Stimulated activated CD4-positive, alpha-beta T cell treated with anti-CD3 and anti-CD28 coated beads, Interleukin-4, amount 100 ng/mL, for 4 hours (primary cell): Measurements from ENCODE around the gene GALNT9.
A peak's percentile ranks its signal among the peaks of the same experiment; 100 is the strongest.

ENCODE experiments used
- DNase-seq, 2 experiments: peaks; one replicate each; pipeline ENCODE4 v3.0.0-alpha.2; 2020

Gene GALNT9

DNA sequence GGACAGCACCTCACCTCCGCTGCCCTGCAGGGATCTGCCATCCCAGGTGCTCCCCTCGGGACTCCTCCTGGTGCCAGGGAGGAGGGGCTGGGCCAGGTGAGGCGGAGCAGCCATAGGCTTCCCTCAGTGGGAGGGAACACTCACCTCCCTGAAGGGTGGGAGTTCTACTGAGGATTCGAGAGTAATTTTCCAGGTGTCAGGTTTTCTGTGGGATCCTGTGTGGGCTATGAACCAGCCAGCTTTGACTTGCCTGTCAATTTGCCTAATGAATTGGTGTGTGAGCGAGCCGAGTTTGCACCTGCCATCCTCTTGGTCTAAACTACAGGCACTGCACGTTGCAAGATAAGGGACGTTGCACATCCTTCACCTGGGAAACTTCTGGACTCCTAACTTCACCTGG is 134.8 kb downstream of the GALNT9 start:
- no peak for DNase-seq

DNA sequence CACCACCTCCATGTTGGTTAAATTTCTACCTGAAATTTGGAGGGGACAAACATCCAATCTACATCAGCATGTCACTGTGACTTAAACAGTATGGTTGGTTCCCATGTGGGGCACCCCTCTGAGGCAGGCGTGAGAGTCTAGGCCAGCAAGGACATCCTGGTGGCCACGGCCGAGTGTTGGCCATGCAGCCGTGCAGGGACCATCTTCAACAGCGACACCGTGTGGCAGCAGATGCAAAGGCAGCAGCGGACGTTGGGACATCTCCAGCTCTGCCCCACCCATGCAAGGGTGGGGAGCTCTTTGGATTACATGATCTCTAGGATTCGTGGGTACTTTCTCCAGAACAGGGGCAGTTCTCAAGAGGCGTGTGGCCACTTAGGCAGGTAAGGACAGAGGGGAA is 135.3 kb downstream of the GALNT9 start:
- no peak for DNase-seq

DNA sequence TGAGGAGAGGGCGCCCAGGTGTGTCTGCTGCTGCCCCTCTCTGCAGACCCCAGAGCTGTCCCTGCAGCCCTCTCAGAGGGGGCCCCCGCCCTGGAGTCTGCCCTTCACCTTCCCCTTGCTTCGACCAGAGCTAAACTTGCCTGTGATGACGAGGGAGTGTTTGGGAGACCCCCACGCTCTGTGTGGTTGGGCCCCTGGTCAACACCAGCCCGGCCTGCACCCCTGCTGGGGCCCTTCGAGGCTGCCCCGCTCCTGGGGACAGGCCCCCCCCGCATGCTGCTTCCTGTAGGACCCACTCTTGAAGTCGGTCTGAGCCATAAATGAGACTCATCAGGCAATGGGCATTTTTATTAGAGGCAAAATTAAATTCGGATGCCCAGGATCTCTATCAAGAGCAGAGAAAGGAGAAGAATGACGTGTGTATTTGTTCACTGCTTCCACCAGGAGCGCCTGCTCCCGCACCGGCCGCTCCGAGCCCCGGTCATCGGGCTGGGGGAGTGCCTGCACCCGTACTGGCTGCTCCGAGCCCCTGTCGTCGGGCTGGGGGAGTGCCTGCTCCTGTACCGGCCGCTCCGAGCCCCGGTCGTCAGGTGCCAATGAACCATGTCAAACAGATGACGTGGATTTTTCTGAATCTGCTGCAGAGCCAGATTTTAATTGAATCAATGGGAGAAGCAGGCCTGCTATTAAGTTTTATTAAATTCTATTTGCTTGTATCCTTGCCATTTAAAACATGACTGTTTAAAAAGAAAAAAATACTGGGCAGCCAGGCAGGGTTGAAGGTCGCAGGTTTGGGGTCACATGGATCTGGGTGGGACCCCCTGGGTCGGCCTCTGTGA is 137.5 kb downstream of the GALNT9 start:
- DNase-seq: no peak

DNA sequence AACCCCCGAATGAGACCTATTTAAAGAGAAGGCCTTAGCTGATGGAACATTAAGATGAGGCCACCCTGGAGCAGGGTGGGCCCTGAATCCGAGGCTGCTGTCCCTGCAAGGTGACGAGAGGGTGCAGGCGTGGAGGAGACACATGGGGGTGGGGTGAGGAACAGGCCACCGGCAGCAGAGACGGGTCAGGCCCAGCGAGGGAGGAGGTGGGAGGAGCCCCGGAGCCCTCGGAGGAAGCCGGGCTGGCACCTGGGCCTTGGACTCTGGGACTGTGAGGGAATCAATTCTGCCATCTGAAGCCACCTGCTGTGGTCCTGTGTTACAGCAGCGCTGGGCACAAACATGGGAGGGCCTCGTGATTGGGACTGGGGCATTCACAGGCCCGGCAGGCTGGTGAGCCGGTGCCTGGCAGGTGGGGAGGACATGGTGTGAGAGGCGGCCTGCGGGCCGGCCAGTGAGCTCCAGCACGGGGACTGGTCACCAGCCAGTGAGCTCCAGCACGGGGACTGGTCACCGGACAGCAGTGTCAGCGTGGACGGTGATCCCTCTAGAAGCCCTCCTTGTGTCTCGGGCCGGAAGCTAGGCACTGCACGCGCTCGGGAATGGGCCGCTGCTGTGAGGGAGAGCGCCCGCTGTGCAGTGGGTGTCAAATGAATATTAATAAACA is 138.4 kb downstream of the GALNT9 start:
- DNase-seq: no peak

DNA sequence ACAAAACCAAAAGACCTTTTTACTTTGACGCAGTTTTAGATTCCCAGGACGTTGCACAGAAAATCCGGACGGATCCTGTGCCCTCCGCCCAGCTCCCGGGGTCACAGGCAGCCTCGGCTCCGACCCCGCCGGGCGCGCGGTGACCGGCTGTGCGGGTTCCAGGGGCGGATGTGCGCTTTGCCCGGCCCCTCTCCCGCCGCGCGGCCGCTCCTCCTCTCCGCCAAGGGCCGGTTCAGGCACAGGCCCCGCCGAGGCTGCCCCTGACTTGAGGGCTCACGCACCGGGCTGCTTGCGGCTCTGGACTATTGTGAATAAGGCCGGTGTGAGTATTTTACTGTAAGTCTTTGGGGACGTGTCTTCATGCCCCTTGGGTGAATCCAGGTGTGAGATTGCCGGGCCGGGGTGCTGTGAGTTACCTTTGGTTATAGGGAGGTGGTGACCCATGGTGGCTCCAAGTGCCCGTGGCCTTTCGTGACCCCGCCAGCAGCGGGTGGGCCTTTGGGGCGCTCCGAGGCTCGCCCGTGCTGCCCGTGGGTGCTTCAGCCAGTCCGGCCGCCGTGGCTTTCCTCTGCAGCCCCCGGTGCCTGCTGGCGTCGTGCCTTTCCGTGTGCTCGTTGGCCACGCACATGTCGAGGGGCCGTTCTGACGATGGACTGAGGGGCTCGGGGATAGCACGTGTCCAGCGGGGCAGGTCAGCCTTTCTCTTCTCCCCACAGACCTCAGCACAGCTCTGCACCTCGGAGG is 139.2 kb downstream of the GALNT9 start:
- no peak for DNase-seq

DNA sequence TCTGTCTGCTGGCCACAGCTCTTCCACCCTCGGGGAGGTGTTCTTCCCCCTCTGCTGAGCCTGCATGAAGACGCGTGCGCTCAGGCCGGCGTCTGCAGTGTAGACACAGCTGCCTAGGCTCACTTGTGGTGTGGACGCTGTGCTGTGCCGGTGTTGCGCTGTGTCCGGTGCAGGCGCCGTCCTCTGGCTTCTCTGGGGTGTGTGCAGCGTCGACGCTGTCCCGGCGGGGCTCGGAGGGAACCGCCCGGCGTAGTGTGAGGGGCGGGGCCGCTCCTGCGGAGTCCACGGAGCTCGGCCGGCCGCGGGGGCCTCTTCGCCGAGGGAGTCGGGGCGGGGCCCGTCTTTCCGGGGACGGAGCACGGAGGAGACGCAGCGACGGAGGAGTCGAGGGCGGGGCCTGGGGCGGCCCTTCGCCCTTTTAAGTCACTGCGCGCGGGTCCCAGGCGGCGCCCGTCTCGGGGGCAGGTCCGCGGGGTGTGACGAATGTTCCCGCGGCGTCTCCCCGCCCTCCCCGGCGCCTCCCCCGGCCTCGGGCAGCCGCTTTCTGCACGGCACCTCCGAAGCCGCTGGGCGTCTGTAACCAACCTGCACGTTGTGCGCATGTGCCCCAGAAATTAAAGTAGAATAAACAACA is 139.9 kb downstream of the GALNT9 start:
- peak; percentile 93 for DNase-seq

DNA sequence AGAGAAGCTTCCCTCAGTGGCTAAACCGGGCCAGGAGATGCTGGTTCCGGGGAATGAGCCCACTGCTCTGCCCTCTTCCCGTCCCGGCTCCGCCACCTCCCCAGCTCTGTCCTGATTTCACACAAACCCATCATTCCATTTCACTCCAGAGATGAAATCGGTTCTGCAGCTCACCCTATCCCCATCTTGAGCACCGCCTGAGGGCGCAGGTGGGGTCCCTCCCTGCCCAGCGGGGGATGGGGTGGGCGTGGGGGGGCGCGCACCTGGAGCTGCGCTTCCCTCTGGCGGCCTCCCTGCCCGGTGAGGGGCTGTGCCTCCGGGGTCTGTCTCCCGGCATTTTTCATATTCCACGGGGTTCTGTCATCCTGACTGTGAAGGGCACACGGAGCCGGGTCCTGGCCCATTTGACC is 140.5 kb downstream of the GALNT9 start:
- no peak for DNase-seq

DNA sequence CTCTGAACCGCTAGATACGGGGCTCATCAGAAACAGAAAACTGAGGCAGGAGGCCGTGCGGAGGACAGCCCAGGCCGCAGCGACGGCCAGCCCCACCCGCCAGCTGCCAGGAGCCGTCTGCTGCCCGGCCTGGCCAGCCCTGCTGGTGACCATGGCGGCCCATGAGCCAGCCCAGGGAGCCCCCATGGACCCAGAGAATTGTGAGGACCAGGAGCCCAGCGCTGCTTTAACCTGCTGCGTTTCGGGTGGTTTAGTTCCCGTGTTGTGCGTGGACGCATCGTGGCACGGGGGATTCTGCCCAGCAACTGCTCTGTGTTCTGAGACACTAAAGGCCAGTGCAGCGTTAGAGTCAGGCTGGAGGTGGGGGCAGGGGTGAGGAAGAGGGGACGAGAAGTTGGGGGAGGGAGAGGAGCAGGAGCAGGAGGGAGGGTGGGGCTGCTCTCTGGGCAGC is 140.9 kb downstream of the GALNT9 start:
- no peak for DNase-seq

DNA sequence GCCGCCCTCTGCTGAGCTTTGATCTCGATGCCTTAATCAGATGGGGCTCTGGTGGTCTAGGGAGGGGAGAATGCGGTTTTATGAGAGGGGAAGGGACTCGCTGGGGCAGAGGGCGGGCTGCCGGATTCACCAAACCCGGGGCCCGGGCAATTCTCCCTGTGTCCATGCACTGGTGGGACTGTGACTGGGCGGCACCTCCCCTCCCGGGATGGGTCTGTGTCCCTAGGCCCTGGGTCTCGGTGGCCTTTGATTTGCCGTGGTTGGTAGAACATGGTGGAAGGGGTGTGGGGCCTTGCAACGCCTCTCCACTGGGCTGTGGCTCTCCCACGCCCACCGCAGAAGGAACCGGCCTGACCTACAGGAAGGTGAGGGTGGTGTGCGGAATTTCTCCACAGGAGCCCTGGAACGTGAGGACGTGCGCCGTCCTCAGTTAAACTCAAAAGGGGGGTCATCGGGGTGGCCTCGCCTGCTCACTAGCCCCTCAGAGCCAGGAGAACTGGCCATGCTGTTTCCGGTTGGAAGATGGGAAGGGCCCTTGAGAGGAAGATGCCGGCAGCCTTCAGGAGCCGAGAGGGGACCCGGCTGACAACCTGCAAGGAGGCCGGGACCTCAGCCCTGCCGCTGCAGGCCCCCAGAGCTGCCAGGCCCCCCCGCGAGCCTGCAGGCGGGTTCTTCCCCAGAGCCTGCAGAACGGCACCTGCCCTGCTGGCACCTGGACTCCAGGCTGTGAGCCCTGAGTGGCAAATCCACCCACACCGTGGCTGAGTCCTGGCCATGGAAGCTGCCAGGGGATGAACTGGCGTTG is 141.5 kb downstream of the GALNT9 start:
- no peak for DNase-seq

DNA sequence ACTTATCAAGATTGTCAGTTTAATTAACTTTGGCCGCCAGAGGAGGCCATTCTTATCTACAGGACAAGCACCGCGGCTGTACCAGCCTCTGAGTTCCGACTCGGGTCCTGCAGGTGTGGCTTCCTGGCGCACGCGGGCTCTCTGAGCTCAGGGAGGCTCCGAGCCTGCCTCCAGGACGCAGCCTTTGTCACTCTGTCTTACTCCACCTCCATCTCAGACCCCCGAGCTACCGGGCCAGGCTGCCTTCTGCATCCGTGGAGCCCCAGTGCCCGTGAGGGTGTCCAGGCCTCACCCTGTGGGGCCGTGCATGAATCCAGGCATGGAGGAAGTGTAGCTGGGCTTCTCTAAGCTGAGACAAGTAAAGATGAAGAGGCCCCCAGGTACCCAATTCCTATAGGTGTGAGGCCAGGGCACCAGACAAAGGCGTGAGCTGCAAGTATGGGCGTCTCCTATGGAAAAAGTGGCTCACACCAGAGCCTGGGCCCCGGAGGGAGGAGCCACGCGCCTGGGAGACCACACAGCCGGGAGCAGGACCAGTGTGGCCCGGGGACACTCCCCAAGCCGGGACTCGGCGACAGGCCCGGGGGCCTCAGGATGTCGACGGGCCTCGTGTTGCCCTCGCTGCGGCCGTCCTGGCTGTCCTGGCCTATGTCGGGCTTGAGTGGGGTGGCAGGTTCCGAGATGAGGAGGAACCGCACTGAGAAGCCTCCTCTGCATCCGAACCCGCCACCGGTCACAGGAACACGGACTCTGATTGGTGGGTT is 142.3 kb downstream of the GALNT9 start:
- no peak for DNase-seq

DNA sequence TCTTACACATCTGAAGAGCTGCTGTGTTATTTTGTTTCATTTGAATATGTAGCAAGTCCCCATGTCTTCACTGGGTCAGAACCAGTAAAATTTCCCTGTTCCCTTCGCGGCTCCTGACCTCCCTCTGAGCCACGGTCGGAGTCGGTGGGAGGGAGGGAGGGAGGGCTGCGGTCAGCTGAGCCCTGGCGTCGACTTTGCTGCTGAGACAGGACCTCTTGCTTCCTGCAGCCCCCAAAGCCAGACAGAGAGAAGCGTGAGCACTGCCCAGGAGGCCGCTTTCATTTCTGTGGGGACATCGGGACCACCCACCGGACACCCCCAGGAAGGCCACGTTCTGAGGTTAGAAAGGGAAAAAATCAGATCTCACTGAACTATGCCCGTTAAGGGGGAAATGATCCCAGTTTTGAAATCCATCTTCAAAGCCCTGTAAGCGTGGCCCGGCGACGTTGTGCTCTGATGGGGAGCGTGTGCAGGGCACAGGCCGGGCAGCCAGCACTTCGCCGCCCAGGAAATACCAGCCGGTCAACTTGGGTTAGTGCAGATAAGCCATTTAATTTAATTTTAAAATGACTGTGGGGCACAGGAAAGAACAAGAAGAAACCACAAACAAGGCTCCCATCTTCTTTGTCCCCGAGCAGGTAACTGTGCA is 143.1 kb downstream of the GALNT9 start:
- no peak for DNase-seq

DNA sequence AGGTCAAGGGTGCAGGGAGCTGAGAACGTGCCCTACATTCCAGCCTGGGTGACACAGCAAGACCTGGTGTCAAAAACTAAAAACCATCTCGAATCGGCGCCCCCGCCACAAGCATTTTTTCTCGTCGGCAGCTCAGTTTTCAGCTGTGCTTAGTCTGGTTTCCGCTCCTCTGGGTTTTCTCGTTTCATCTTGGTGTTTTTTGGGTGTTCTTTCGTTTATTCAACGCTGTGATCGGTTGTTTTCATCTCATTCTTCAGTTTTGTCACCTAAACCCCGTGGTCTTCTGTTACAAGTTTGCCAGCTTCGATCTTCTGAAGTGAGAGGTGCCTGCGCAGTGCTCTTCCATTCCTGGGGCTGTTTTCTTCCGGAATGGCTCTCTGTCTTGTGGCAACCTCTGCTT is 143.7 kb downstream of the GALNT9 start:
- no peak for DNase-seq

DNA sequence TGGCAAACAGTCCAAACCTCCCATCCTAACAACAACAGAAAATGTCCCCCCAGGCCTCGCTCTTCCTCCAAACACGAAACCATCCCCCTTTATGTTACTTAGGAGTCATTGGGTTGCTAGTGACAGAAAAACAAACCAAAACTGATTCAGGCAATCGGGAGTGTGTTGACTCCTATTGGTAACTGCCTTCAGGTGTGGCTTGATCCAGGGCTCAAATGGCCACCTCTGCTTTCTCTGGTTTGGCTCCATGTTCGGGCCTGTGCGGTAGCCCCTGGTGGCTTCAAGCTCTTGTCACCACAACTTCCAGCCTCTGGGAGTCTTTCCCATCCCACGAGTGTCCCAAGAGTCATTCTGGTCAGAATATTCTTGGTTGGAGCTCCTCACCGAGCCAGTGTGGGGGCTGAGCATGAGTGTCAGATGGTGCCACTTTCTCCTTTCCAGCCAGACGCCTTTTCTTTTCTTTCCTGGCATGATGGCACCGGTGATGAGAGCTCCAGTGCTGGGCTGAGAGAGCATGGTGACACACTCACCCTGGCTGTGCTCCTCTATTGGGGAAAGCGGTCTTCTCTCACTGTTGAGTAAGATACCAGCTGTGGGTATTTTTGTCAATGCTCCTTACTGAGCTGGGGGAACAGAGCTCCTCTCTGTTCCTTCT is 146.6 kb downstream of the GALNT9 start:
- no peak for DNase-seq

DNA sequence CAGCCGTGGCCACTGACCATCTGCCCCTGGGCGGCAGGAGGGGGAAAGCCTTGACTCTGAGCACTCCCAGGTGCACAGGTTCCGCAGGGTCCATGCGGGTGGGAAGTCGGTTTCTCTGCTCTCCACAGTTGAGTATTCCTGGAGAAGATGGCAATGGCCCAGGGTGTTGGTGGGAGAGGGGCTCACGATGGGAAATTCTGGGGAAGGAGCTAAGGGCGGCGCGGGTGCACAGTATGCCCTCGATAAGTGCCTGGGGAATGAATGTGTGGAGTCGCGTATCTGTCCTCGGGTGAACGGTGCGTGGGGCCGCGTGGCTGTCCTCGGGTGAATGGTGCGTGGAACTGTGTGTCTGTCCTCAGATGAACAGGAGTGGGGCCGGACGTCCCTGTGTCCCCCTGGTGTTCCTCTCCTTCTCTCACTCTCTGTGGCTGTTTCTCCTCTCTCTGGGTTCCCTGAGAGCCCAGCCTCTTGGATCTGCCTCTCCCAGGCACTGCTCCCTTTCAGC is 147.1 kb downstream of the GALNT9 start:
- no peak for DNase-seq

DNA sequence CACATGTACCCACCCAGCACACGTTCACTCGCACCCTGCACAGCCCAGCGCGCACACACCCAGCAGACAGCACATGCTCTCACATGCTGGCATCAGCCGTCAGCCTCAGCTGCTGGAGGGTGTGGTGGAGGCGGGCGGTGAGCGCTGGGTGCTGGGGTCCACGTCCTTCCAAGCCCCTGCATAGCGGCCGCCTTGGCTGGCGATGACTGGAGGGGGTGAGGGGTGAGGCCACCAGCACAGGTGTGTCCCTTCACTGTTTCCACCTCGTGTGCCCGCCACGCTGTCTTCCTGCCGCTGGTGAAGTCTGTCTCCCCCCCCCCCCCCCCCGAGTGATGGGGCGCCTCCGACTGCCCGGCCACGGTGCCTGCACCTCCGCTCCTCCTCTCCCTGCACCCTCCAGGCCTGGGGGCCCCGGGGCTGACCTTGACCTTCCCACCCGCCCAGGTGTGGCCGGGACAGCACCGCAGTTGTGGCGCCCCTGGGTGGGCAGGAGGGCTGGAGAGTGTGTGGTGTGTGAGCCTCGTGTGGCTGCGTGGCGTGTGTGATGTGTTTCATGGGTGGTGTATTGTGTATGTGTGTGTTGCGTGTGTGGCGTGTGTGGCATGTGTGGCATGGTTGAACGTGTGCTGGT is 147.7 kb downstream of the GALNT9 start:
- no peak for DNase-seq

DNA sequence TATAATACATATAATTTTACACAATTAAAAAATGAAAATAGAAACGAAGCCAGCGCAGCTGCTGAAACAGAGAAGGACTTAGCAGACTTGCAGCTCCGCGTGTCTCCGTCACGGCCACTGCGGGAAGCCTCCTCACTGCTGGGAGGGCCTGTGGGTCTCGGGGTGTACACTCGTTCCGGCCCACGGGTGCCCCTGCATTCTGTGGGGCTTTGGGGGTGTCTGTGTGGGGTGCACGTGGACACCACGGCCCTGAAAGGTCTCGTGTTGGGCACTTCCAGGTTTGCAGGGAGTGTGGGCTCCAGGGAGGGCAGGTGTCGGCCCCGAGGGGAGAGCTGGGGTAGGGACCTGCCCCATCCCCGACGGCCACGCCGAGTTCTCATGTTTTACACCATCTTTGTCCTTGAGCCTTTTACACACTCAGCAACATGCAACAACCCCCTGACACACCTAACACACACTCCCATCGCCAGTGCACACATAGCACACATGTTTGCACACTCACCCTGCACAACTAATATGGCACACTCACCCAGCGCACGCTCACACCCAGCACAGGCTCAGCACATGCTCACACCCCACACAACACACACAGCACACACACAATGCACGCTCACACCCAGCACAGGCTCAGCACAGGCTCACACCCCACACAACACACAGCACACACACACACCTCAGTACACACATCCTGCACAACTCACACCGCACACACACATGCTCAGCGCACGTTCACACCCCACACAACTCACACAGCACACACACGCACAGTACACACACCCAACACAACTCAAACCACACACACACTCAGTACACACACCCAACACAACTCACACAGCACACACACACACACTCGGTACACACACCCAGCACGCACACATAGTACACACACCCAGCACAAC is 148.5 kb downstream of the GALNT9 start:
- DNase-seq: no peak

DNA sequence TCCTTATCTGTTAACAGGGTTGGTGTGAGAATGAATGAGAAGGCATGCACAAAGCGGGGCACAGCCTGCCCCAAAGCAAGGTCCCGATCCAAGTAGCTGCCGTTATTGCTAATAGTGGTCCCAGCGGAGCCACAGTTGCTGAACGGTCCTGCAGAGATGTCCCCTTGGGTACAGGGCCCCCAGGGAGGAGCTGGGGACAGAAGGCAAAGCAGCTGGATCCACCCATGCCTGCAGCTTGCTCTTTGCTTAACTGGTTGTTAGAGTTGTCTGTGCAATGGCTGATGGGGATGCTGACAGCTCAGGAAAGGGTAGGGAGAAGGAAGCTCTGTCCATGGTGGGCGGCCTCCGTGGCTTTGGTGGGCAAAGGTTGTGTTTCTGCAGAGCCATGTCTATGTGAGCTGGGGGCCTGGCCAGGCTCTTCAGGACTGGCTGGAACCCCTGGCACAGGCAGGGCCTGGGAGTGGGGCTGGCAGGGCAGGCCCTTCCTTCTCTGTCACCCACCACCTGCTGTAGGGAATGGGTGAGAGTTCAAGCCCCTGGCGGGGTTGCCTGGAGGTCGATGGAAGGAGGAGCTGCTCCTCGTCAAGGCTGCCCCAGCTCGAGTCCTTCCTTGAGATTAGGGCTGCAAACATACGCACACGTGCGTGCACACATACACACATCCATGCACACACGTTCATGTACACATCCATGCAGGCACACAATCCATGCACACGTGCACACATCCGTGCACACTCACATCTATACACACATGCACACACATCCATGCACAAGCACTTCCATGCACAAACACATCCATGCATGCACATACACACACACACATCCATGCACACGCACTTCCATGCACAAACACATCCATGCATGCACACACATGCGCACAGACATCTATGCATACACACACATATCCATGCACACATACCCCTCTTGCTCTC is 149.7 kb downstream of the GALNT9 start:
- no peak for DNase-seq
